Immature natural killer cell (primary cell): ENCODE measurements around the gene AQP3. TPM values are rescaled to one million over a fixed set of nuclear protein-coding genes. Genes with fewer than 3 reads are reported as not detected.
A peak's percentile ranks its signal among the peaks of the same experiment; 100 is the strongest.
"Not testable (repeated sequence)": the region's sequence is repeated elsewhere in the genome, so short reads cannot be mapped to it uniquely, and the experiment has no call there.

ENCODE experiments used
- DNase-seq, 3 donors: peaks; one replicate each; pipeline ENCODE4 v3.0.0; 2022; ENCODE audit warnings: mixed read lengths in 1 of 3
- H3K27ac Mint-ChIP-seq, 6 donors: one replicate each; pipeline ENCODE4 v1.8.0; 2020; ENCODE audit warnings: mixed read lengths in 6 of 6, mild to moderate bottlenecking in 5 of 6, inconsistent platforms in 4 of 6, moderate library complexity in 3 of 6
- H3K27me3 Mint-ChIP-seq, 3 donors: one replicate each; pipeline ENCODE4 v1.8.0; 2020 to 2021; ENCODE audit warnings: low read depth in 3 of 3, mild to moderate bottlenecking in 3 of 3, mixed read lengths in 3 of 3, moderate library complexity in 3 of 3, inconsistent platforms in 1 of 3
- H3K36me3 Mint-ChIP-seq, 3 donors: one replicate each; pipeline ENCODE4 v1.8.0; 2020; ENCODE audit warnings: mixed read lengths in 3 of 3, inconsistent platforms in 2 of 3, mild to moderate bottlenecking in 2 of 3
- H3K4me1 Mint-ChIP-seq, 2 donors: one replicate each; pipeline ENCODE4 v1.8.0; 2020; ENCODE audit warnings: inconsistent platforms in 2 of 2, mild to moderate bottlenecking in 2 of 2, mixed read lengths in 2 of 2, moderate library complexity in 1 of 2
- H3K4me3 Mint-ChIP-seq, 5 donors: one replicate each; pipeline ENCODE4 v1.8.0; 2020; ENCODE audit warnings: mild to moderate bottlenecking in 5 of 5, mixed read lengths in 5 of 5, inconsistent platforms in 3 of 5, moderate library complexity in 3 of 5
- H3K9me3 Mint-ChIP-seq, 6 donors: one replicate each; pipeline ENCODE4 v1.8.0; 2020; ENCODE audit warnings: mild to moderate bottlenecking in 6 of 6, mixed read lengths in 6 of 6, inconsistent platforms in 4 of 6, moderate library complexity in 3 of 6
- polyA plus RNA-seq, 3 donors: library from polyadenylated mRNA; unstranded; fragments of 300-500 nt; fragmentation: Illumina TruSeq; gene quantifications; one replicate each; pipeline ENCODE4 v1.2.3, GENCODE V29; 2021

Gene AQP3
- polyA plus RNA-seq, 3 donors from 2014 or later, result 5.2 to 7.9 (median 5.4) TPM

DNA sequence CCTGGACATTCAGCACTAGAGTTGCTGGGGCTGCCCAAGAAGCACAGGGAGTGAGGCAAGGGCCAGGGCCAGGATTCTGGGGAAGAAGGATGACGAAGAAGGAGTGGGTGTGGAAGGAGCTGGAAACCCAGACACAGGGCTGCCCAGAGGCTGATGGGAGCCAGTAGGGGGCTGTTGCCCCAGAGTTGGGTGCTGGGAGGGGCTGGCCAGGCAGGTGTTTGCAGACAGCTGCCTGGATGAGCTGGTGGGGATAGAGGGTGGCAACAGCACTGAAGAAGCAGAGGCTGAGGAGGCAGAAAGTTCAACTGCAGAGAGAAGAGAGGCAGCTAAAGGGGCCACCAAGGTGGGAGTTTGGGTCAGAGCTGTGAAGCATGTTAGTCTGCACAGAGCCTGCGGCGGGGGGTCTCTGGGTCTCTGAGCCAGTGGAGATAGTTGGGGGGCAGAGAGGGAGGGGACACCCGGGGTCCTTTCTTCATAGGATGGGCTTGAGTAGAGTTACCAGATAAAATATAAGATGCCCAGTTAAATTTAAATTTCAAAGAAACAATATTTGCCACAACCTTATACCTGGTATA is 42.5 kb downstream of the AQP3 start:
- no peaks in the 10 kb centered on the region for H3K9me3 Mint-ChIP-seq
- no peaks in the 10 kb centered on the region for H3K4me1 Mint-ChIP-seq
- no peak for DNase-seq
- no peak overlapping the region for H3K27ac Mint-ChIP-seq
- H3K36me3 Mint-ChIP-seq, result no peaks in the 10 kb centered on the region
- no peak overlapping the region for H3K4me3 Mint-ChIP-seq
- peaks cover 0 to 3% (median 2%) of the 10 kb centered on the region in 3 donors for H3K27me3 Mint-ChIP-seq

DNA sequence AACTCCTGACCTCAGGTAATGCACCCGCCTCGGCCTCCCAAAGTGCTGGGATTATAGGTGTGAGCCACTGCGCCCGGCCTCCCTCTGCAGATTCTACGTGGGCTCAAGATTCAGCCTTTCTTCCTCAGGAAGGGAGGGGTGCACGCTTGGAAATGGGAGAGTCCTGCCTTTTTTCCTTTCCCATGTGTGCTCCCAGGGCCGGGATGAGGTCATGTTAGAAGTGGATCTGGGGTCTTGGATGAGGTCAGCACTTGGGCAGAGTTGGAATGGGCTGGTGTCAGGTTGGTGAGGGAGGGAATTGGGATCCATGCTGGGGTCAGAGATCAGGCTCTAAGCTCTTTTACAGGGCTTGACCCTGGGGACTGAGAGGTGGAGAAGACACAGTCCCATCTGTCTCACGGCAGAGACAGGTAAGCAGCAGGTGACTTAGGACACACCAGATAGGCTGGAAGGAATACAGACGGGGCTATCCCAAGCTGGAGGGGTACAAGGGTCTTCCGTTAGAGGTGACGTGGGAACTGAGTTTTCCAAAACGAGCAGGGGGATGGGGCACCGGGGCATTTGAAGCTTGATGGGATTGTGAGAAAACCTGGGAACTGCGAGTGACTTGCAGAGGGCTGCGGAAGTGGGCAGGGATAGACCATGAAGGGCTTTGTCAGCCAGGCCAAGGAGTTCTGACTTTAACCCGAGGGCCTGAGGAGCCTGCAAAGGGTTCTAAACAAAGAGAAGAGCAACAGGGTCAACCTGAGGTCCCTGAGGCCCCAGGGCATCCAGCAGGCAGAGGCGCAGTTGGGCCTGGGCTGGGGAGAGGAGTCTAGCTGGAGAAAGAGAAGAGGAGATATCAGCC is 43.2 kb downstream of the AQP3 start:
- Mint-ChIP-seq H3K27me3 (peaks cover 0 to 3% (median 2%) of the 10 kb centered on the region in 3 donors), H3K36me3 (no peaks in the 10 kb centered on the region), H3K9me3 (no peaks in the 10 kb centered on the region), H3K4me1 (no peaks in the 10 kb centered on the region), H3K4me3 (no peak overlapping the region), H3K27ac (peak overlapping the region in 1 of 6 donors; percentile 44)
- no peak for DNase-seq

DNA sequence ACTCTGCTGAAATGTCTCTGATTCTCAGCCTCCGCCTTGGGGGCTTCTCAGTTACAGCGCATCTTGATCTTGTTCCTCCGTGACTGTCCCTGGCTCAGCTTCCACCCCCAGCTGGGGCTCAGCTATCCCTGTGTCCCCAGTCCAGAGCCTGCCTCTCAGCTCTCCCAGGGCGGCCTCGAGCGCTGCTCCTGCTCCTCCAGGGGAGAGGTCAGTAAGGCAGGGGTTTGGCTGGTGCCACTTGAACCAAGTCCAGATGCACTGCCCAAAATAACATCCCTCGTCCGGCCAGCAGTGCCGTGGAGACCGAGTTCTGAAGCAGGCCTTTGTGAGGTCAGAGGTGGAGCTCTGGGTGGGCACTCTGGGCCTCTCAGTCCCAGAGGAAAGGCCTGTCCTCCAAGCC is 45.0 kb downstream of the AQP3 start, which contains the start of gene AQP7:
AQP7 (minus strand) TSS at position 198 of the 400 bp plus-strand sequence. CDS start 1,306 bp downstream, outside the sequence.
- H3K27me3 Mint-ChIP-seq, H3K9me3 Mint-ChIP-seq, H3K4me1 Mint-ChIP-seq, DNase-seq, H3K27ac Mint-ChIP-seq, H3K36me3 Mint-ChIP-seq, H3K4me3 Mint-ChIP-seq: not testable (repeated sequence)

DNA sequence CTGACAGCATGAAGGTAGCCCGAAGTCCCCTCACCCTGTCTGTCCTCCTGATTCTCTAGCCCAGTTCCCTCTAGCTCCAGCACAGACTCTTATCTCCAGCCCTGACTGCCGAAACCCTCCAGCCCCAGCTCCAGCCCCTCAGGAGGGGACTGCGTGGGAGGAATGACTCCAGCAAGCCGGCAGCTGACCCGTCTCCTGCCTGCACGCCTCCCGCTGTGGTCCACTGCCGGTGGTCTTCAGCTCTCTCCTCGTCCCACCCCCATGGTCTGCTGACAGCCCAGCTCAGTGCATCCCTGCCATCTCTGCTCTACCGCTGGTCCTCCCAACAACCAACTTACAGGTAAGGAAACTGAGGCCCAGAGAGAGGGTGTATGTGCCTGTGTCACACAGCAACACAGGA is 45.6 kb downstream of the AQP3 start:
- H3K27me3 Mint-ChIP-seq, H3K9me3 Mint-ChIP-seq, H3K4me1 Mint-ChIP-seq, H3K36me3 Mint-ChIP-seq, DNase-seq, H3K27ac Mint-ChIP-seq, H3K4me3 Mint-ChIP-seq: not testable (repeated sequence)

DNA sequence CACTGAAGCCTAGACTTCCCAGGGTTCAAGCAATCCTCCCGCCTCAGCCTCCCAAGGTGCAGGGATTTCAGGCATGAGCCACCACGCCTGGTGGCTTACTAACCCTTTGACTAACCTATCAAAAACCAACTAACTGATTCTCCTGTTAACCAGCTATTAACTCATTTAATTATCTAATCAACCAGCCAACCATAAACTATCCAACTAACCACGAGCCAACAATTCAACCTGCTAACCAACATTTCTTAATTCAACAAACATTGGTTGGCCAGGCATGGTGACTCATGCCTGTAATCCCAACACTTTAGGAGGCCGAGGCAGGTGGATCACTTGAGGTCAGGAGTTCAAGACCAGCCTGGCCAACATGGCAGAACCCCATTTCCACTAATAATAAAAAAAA is 48.3 kb downstream of the AQP3 start:
- H3K4me3 Mint-ChIP-seq, H3K27me3 Mint-ChIP-seq, H3K4me1 Mint-ChIP-seq, H3K27ac Mint-ChIP-seq, H3K9me3 Mint-ChIP-seq, H3K36me3 Mint-ChIP-seq, DNase-seq: not testable (repeated sequence)

DNA sequence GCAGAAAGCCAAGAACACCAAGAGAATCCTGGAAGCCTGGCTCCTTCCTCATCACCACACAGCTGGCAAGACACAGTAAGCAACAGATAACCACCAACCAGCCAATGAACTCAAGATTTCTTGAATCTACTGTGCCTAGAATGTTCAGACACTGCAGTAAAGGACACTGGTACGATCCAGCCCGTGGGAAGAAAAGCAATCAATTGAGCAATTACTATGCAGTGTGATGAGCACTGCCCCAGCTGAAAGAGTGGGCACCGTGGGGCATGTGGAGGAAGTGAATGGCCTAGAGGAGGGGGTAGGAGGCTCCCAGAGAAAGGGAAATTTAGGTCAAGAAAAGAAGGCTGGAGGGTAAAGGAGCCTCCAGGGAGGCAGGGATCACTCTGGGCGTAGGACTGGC is 49.6 kb downstream of the AQP3 start:
- H3K27me3 Mint-ChIP-seq, DNase-seq, H3K36me3 Mint-ChIP-seq, H3K4me3 Mint-ChIP-seq, H3K27ac Mint-ChIP-seq, H3K4me1 Mint-ChIP-seq, H3K9me3 Mint-ChIP-seq: not testable (repeated sequence)

DNA sequence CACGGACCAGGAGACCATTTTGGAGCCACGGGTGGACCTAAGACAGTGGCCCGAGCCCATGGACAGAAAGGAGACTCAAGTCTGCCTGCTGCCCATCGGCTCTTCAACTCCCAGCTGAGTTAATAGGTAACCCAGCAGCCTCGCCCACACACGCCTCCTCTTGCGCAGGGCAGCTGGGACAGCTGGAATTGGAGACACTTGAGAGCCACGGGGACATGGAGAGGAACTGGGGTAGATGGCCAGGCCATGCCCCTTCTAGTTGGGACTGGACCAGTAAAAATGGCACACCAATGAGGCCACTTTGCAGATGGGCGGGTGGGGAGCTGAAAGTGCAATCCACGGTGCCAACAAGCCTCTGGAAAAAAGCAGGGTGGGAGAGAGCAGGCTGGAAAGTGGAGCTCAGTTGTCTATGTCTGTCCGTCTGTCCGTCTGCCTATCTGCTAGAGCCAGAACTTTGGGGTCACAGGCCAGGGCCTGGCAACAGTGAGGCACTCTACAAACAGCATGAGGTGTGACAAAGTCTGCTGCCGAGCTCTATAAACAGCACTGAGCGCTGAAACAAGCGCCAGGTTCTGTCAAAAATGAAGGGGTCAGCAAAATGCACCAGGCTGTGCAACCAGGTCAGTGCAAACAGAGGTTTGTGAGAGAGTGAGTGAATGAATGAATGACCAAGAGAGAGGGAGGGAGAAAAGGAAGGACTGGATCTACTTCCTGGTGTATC is 52.1 kb downstream of the AQP3 start:
- not testable (repeated sequence) for H3K27me3 Mint-ChIP-seq, H3K4me3 Mint-ChIP-seq, H3K36me3 Mint-ChIP-seq, H3K9me3 Mint-ChIP-seq, DNase-seq, H3K4me1 Mint-ChIP-seq, H3K27ac Mint-ChIP-seq

DNA sequence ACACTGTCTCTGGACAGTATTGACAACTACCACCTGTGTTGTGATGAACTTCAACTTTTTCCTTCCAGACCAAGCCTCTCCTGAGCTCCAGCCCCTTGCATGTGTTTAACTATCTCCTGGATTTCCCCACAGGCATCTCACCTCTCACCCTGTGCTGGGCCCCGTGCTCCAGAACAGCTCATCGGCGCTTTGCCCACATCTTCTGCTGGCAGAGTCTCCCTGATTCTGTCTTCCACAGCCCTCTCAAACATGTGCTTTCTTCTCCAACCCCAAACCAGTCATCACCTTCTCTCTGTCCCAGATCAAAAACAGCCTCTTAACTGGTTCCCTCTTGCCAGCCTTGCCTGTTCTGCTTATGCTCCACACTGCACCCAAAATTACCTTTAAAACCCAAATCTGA is 53.4 kb downstream of the AQP3 start:
- not testable (repeated sequence) for H3K36me3 Mint-ChIP-seq, H3K4me1 Mint-ChIP-seq, H3K4me3 Mint-ChIP-seq, H3K9me3 Mint-ChIP-seq, H3K27me3 Mint-ChIP-seq, H3K27ac Mint-ChIP-seq, DNase-seq

DNA sequence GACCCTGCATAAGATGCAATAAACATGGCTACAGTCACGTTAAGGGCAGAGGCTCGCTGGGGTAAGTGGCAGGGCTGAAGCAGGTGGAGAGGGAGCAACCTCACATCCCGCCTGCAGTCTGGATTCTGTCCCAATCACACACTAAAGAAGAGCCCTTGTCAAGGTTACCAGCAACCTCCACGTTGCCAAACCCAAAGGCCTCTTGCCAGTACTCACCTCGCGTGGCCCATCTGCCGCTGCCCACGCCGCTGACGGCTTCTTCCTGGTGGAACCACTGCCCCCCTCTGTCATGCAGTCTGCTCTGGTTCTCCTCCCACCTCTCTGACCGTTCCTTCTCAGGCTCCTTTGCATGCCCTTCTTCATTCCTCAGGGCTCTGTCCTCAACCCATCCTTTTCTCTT is 53.8 kb downstream of the AQP3 start:
- no peak for DNase-seq
- peaks cover 0 to 4% (median 2%) of the 10 kb centered on the region in 3 donors for H3K27me3 Mint-ChIP-seq
- H3K4me1 Mint-ChIP-seq, result no peaks in the 10 kb centered on the region
- H3K27ac Mint-ChIP-seq, result no peak overlapping the region
- no peaks in the 10 kb centered on the region for H3K9me3 Mint-ChIP-seq
- H3K36me3 Mint-ChIP-seq, result no peaks in the 10 kb centered on the region
- no peak overlapping the region for H3K4me3 Mint-ChIP-seq

DNA sequence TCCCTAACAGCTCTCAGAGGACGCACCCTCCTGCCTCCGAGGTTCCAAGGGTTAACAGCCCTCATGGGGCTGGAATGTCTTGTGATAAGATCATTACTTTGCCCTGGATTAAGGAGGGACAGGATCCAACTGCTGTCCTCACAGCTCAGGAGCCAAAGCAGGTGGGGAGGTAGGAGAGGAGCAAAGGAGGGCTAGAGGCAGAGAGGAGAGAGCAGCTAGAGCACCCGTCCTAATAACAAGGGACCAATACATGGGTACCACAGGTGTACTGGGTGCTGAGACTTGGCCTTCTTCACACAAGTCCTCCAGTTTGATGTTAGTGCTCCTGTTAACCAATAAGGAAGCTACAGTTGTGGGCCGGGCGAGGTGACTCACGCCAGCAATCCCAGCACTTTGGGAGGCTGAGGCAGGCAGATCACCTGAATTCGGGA is 54.8 kb downstream of the AQP3 start:
- not testable (repeated sequence) for H3K4me1 Mint-ChIP-seq, H3K4me3 Mint-ChIP-seq, H3K36me3 Mint-ChIP-seq, H3K27me3 Mint-ChIP-seq, DNase-seq, H3K9me3 Mint-ChIP-seq, H3K27ac Mint-ChIP-seq

Other genes starting within 250 kb of the AQP3 start
- not detected for gene SPINK4, start 207.4 kb downstream of the AQP3 start, polyA plus RNA-seq
- gene BAG1, start 182.9 kb downstream of the AQP3 start, polyA plus RNA-seq, result 100 to 1,000 TPM in 2 of 3 donors, 10 to 100 TPM in 1; 94.7 to 164 (median 137) TPM
- 10 to 100 TPM; 44.0 to 66.2 (median 57.6) TPM for gene CHMP5, start 182.5 kb downstream of the AQP3 start, polyA plus RNA-seq
- 10 to 100 TPM in 2 of 3 donors, 1 to 10 TPM in 1; 8.8 to 27.0 (median 11.8) TPM for gene NFX1, start 157.1 kb downstream of the AQP3 start, polyA plus RNA-seq
- gene AQP7, start 45.0 kb downstream of the AQP3 start, polyA plus RNA-seq, result not detected
- 10 to 100 TPM in 2 of 3 donors, 1 to 10 TPM in 1; 9.7 to 21.7 (median 18.8) TPM for gene NOL6, start 26.3 kb upstream of the AQP3 start, polyA plus RNA-seq
- gene ANKRD18B, start 76.7 kb upstream of the AQP3 start, polyA plus RNA-seq, result not detected